HL-60 (cell line): ENCODE measurements around the gene CAMSAP2.

Source experiments
- DNase-seq, 2 experiments: peaks; one replicate each; pipeline ENCODE4 v3.0.0-alpha.2; 2010 to 2020; ENCODE audit warnings: low read depth in 1 of 2, low spot score in 1 of 2
- H3K27ac ChIP-seq: fragments of 250-450 bp; sonication (Bioruptor Pico); replicated peaks from 2 replicates; pipeline ENCODE4 v1.5.1; 2020; ENCODE audit warnings: mild to moderate bottlenecking, moderate library complexity
- H3K27me3 ChIP-seq: fragments of 250-450 bp; sonication (Bioruptor Pico); 2 replicates; pipeline ENCODE4 v1.5.1; 2021; ENCODE audit warnings: mild to moderate bottlenecking, moderate library complexity; ENCODE audit not compliant: insufficient read depth, poor library complexity, severe bottlenecking
- H3K4me3 ChIP-seq: replicated peaks from 2 replicates; pipeline ENCODE4 v1.5.1; 2011; ENCODE audit warnings: mild to moderate bottlenecking, control low read depth, low read length; ENCODE audit not compliant: insufficient read depth
- GABPA ChIP-seq: IDR thresholded peaks from 2 replicates; pipeline ENCODE4 v1.6.1; 2012; ENCODE audit warnings: low read depth
- POLR2AphosphoS5 ChIP-seq: IDR thresholded peaks from 2 replicates; pipeline ENCODE4 v1.6.1; 2012; ENCODE audit warnings: low read depth
- REST ChIP-seq: IDR thresholded peaks from 2 replicates; pipeline ENCODE4 v1.6.1; 2012; ENCODE audit warnings: low read depth; ENCODE audit not compliant: insufficient replicate concordance
- SPI1 ChIP-seq: IDR thresholded peaks from 2 replicates; pipeline ENCODE4 v1.6.1; 2012; ENCODE audit warnings: low read depth, mild to moderate bottlenecking, borderline replicate concordance
- TF ChIP-seq, protein P1 (sequence below): IDR thresholded peaks from one replicate; pipeline ENCODE4 v1.5.1; 2011; ENCODE audit warnings: low read length, control low read depth, inconsistent platforms; ENCODE audit not compliant: insufficient read depth

Gene CAMSAP2

DNA sequence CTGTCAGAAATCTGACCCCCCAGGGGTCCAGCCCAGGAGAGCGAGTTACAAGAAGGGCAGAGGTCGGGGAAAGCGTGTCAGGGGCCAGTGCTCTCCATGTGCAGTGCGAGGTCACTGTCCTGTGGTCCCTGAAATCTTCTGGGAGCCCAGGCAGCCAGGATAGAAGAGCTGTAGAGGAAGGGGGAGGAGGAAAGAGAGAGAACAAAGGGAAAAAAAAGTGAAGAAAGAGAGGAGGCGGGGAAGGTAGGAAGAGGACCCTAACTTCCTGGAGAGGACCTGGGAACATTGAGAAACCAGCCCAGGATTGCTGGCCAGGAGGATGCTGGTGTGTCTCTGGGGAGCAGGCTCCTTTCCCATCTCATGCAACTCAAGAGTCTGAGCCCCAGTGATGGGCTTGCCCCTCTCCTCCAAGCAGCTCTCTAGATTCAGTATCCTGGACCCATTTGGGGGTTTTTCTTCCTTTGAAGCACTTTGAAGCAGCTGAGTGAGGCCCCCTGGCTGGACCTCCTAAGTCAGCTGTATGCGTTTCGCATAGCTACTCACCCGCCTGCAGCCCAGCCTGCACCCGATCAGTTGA, 149.2 kb downstream of the CAMSAP2 start:
- H3K4me3 ChIP-seq = peak overlapping the region; percentile 31
- no peak for DNase-seq
- peak overlapping the region; percentile 43 for H3K27ac ChIP-seq
- TF ChIP-seq REST = no peak
- TF ChIP-seq POLR2AphosphoS5 = no peak
- no peak for TF ChIP-seq GABPA
- TF ChIP-seq, protein P1, sequence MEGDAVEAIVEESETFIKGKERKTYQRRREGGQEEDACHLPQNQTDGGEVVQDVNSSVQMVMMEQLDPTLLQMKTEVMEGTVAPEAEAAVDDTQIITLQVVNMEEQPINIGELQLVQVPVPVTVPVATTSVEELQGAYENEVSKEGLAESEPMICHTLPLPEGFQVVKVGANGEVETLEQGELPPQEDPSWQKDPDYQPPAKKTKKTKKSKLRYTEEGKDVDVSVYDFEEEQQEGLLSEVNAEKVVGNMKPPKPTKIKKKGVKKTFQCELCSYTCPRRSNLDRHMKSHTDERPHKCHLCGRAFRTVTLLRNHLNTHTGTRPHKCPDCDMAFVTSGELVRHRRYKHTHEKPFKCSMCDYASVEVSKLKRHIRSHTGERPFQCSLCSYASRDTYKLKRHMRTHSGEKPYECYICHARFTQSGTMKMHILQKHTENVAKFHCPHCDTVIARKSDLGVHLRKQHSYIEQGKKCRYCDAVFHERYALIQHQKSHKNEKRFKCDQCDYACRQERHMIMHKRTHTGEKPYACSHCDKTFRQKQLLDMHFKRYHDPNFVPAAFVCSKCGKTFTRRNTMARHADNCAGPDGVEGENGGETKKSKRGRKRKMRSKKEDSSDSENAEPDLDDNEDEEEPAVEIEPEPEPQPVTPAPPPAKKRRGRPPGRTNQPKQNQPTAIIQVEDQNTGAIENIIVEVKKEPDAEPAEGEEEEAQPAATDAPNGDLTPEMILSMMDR = no peak
- no peak for TF ChIP-seq SPI1
- H3K27me3 ChIP-seq = no peaks in the 10 kb centered on the region

DNA sequence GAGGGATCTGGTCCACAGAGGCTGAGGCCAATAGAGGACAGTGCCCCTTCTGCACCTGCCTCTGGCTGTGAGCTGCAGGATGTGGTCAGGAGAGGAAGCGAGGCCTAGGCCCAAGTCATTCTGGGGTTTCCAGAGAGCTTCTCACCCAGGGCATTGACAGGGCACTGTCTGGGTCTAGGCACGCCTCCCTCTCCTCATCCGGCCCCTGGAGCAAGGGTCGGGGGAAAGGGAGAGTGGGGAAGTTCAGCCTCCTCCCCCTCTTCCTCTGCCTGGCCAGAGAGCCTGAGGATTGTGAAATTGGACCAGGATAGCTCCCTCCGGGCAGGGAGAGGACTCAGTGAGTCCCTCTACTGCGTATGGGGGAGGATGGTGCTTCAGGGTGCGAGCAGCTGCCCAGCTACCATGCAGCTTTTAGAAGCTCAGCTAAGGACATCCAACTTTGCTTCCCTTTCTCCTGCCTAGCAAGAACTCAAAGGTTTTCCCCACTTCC, 149.7 kb downstream of the CAMSAP2 start:
- H3K27me3 ChIP-seq = no peaks in the 10 kb centered on the region
- peak; percentile 69; the same call in 1 of the 2 replicates for TF ChIP-seq POLR2AphosphoS5
- TF ChIP-seq SPI1 = peak; percentile 49; the same call in 1 of the 2 replicates
- no peak for TF ChIP-seq GABPA
- TF ChIP-seq REST = no peak
- peak overlapping the region; percentile 43 for H3K27ac ChIP-seq
- DNase-seq = peak; percentile 90 to 99
- peak overlapping the region; percentile 31 for H3K4me3 ChIP-seq

DNA sequence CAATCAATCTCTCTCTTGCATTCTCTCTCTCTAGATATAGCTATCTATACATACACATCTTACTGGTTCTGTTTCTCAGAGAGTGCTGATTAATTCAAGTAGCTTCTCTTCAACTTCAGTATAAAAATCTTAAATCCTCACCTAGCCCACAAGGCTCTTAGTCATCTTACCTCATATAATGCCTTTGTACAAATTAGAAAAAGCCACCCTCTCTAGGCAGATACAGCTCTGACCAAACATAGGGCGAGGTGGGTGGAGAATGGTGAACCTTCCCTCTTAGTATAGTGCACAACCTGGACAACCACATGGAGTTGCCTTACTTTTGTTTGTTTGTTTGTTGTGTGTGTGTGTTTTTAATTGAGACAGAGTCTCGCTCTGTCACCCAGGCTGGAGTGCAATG, 150.9 kb downstream of the CAMSAP2 start:
- DNase-seq = no peak
- TF ChIP-seq, protein P1 = no peak
- TF ChIP-seq GABPA (no peak), REST (no peak), POLR2AphosphoS5 (no peak), SPI1 (no peak)
- Histone ChIP-seq H3K4me3 (no peak overlapping the region), H3K27ac (no peak overlapping the region), H3K27me3 (no peaks in the 10 kb centered on the region)
